Transverse colon (tissue), 4 donors: ENCODE measurements around the gene CADPS2. TPM values are rescaled to one million over a fixed set of nuclear protein-coding genes. Genes with fewer than 3 reads are reported as not detected.

Source experiments
- DNase-seq: peaks from one replicate; pipeline ENCODE4 v3.0.0-alpha.2; 2019
- H3K27ac ChIP-seq, 4 donors: fragments of 200-600 bp; sonication (generic); 2 replicates each; pipeline ENCODE4 v1.5.1; 2016 to 2018; ENCODE audit warnings: inconsistent platforms in 4 of 4
- H3K27me3 ChIP-seq: fragments of 200-600 bp; sonication (generic); 2 replicates; pipeline ENCODE4 v1.5.1; 2017; ENCODE audit warnings: inconsistent platforms
- H3K36me3 ChIP-seq, 4 donors: fragments of 200-600 bp; sonication (generic); 2 replicates each; pipeline ENCODE4 v1.5.1; 2017 to 2019; ENCODE audit warnings: inconsistent platforms in 4 of 4
- H3K4me1 ChIP-seq, 4 donors: fragments of 200-600 bp; sonication (generic); 2 replicates each; pipeline ENCODE4 v1.5.1; 2017 to 2020; ENCODE audit warnings: inconsistent platforms in 4 of 4
- H3K4me3 ChIP-seq, 4 donors: fragments of 200-600 bp; sonication (generic); 1 replicate in 1 of 4; 2 replicates in 3 of 4; pipeline versions ENCODE4 v1.5.1 to v1.6.1; 2017 to 2019; ENCODE audit warnings: inconsistent platforms in 4 of 4
- H3K9me3 ChIP-seq, 2 donors: fragments of 200-600 bp; sonication (generic); 2 replicates each; pipeline ENCODE4 v1.5.1; 2017 to 2019; ENCODE audit warnings: inconsistent platforms in 2 of 2
- EP300 ChIP-seq: sonication (generic); formaldehyde crosslinking; IDR thresholded peaks from one replicate; pipeline ENCODE4 v1.6.1; 2017; ENCODE audit warnings: antibody characterized with exemption, low read depth
- POLR2A ChIP-seq: fragments of 450-650 bp; IDR thresholded peaks from one replicate; pipeline ENCODE4 v1.6.1; 2016; ENCODE audit warnings: antibody characterized with exemption, mild to moderate bottlenecking, moderate library complexity
- POLR2AphosphoS5 ChIP-seq, 3 donors: sonication (generic); formaldehyde crosslinking; IDR thresholded peaks; one replicate each; pipeline ENCODE4 v1.6.1; 2016; ENCODE audit warnings: antibody characterized with exemption in 3 of 3
- WGBS, 2 donors: methylation state at CpG; one replicate each; pipeline ENCODE4 v1.1.5; 2018; ENCODE audit warnings: low coverage in 1 of 2; 5-methylcytosine and 5-hydroxymethylcytosine counted together
- in situ Hi-C, 4 donors: fragments of 200-750 bp; cut with MboI; loops; one replicate each; pipeline versions ENCODE4 v1.15.0 to v1.15.1; 2017; ENCODE audit warnings: low sequenced_read_pairs in 3 of 4, low pct_ligation_motif_present in 1 of 4, low pct_unique_long_range_greater_than_20kb in 1 of 4
- intact Hi-C: fragments of 100-400 bp; cut with DNase I; formaldehyde crosslinking; loops from one replicate; pipeline ENCODE4 v1.15.1; 2023; ENCODE audit warnings: low total_unique reads
- total RNA-seq, 4 donors: library from RNA; depleted of rRNA; stranded (reverse); fragments of >200 nt; gene quantifications; one replicate each; pipeline ENCODE4 v1.1.0, GENCODE V29; 2016
- TF ChIP-seq, protein P1 (sequence below), 5 experiments: fragments of 200-600 bp in 3 of 5; fragments of 450-650 bp in 2 of 5; sonication (generic) in 3 of 5; IDR thresholded peaks; 1 replicate in 2 of 5; 2 replicates in 3 of 5; pipeline ENCODE4 v1.5.1; 2016 to 2017; ENCODE audit warnings: antibody characterized with exemption in 5 of 5, inconsistent platforms in 3 of 5, mild to moderate bottlenecking in 2 of 5, moderate library complexity in 1 of 5

The CADPS2 gene
- total RNA-seq, 4 donors from 2014 or later, result 9.0 to 15.2 (median 12.6) TPM

DNA sequence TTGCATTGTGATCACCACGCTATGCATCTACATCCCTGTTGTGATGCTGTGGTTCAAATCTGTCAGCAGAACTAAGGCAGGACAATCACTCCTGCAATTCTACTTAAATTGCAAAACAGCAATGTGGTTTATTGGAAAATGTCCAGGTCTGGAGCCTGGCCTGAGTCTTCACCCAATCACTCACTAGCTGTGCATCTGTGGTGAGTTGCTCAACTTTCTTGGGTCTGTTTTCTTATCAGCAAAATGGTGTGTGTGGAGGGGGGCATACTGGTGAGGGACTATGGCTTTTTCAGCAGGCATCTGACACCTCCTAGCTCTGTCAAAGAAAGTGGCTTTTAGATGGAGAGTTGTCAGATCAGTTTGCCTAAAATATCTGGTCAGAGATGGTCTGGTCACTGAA is 473.4 kb downstream of the CADPS2 start:
- WGBS, 2 donors, result 92% methylated on average over 1 of the region's 1 CpG; no CpG with 5 or more reads in 1 of the 2 donors
- no peak overlapping the region for H3K4me3 ChIP-seq
- DNase-seq, result no peak
- no peaks in the 10 kb centered on the region for H3K4me1 ChIP-seq
- no peaks in the 10 kb centered on the region for H3K27me3 ChIP-seq
- H3K36me3 ChIP-seq, result no peaks in the 10 kb centered on the region
- in situ Hi-C loops, result no loop called here
- no peaks in the 10 kb centered on the region for H3K9me3 ChIP-seq
- H3K27ac ChIP-seq, result no peak overlapping the region
- TF ChIP-seq POLR2A (no peak), POLR2AphosphoS5 (IDR thresholded peaks at IDR 0.05) (no peak), EP300 (no peak)
- TF ChIP-seq, protein P1, sequence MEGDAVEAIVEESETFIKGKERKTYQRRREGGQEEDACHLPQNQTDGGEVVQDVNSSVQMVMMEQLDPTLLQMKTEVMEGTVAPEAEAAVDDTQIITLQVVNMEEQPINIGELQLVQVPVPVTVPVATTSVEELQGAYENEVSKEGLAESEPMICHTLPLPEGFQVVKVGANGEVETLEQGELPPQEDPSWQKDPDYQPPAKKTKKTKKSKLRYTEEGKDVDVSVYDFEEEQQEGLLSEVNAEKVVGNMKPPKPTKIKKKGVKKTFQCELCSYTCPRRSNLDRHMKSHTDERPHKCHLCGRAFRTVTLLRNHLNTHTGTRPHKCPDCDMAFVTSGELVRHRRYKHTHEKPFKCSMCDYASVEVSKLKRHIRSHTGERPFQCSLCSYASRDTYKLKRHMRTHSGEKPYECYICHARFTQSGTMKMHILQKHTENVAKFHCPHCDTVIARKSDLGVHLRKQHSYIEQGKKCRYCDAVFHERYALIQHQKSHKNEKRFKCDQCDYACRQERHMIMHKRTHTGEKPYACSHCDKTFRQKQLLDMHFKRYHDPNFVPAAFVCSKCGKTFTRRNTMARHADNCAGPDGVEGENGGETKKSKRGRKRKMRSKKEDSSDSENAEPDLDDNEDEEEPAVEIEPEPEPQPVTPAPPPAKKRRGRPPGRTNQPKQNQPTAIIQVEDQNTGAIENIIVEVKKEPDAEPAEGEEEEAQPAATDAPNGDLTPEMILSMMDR (IDR thresholded peaks at IDR 0.05), result no peak
- intact Hi-C loops, result no loop called here

DNA sequence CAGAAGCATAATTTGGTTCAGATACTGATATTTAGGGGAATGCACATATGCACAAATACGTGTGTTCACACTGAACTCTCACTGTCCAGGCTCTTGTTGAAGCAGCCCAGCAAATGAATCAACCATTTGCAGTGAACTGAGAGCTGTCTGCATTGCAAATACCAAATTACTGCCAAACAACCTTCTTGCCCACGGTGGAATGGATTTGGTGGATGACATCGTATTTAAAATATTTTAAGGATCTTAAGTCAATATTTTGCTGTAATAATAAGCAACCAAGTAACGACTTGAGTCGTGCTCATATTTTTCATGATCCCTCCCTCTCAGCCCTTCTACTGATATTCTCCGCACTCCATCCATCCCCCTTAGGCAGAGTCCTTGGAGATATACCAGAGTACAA is 473.8 kb downstream of the CADPS2 start:
- no peak for TF ChIP-seq EP300
- TF ChIP-seq, protein P1 (IDR thresholded peaks at IDR 0.05), result no peak
- H3K4me1 ChIP-seq, result no peaks in the 10 kb centered on the region
- no peak overlapping the region for H3K4me3 ChIP-seq
- DNase-seq, result no peak
- H3K27ac ChIP-seq, result no peak overlapping the region
- no peaks in the 10 kb centered on the region for H3K9me3 ChIP-seq
- H3K27me3 ChIP-seq, result no peaks in the 10 kb centered on the region
- in situ Hi-C loops (no loop called here), intact Hi-C loops (no loop called here)
- WGBS, 2 donors, result 80 to 83% methylated on average over 6 of the region's 6 CpGs
- H3K36me3 ChIP-seq, result no peaks in the 10 kb centered on the region

DNA sequence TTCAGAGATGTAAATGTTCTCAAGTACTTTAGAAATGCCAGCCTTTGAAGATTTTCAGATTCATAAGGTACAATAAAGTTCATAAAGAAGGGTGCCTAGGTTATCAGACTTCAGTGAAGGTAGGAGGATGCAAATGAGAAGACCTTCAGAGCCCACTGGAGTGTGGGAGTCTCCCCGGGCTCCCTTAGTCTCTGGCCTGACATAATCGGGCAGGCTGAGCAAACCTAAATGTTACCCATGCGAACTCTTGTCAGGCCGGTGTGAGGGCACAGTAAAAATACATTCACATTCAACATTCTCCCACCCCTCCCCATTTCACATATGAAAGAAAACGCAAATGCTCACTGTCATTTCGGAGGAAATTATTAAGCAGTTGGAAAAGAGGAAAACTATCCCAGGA is 479.1 kb downstream of the CADPS2 start:
- WGBS, 2 donors, result 81 to 86% methylated on average over 5 to 6 of the region's 6 CpGs
- Histone ChIP-seq H3K4me3 (no peak overlapping the region), H3K27me3 (no peaks in the 10 kb centered on the region), H3K36me3 (no peaks in the 10 kb centered on the region), H3K27ac (no peak overlapping the region), H3K4me1 (no peaks in the 10 kb centered on the region), H3K9me3 (no peaks in the 10 kb centered on the region)
- DNase-seq, result no peak
- intact Hi-C loops (no loop called here), in situ Hi-C loops (no loop called here)
- TF ChIP-seq POLR2A (no peak), POLR2AphosphoS5 (IDR thresholded peaks at IDR 0.05) (no peak), EP300 (no peak)
- TF ChIP-seq, protein P1 (IDR thresholded peaks at IDR 0.05), result no peak

DNA sequence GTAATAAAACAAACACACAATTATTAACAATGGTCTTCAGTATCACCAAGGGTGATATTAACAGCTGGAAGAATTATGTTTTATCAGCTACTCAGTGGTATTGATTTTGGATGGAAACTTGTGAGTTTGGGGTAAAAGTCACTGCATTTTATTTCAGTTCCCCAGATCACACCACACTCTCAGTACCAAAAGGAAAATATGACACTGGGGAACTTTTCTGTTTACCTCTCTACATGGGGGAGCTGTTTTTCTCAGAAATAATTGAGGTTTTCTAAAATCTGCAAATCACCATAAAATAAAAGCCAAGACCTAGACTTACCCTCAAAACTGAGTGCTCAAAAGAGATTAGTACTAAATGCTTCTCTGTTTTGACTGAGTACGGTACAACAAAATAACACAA is 483.1 kb downstream of the CADPS2 start:
- Histone ChIP-seq H3K9me3 (no peaks in the 10 kb centered on the region), H3K36me3 (no peaks in the 10 kb centered on the region), H3K27me3 (no peaks in the 10 kb centered on the region), H3K27ac (no peak overlapping the region), H3K4me3 (no peak overlapping the region), H3K4me1 (no peaks in the 10 kb centered on the region)
- intact Hi-C loops (no loop called here), in situ Hi-C loops (no loop called here)
- 93 to 100% methylated on average over 1 of the region's 1 CpG for WGBS, 2 donors
- DNase-seq, result no peak
- TF ChIP-seq, protein P1 (IDR thresholded peaks at IDR 0.05), result no peak
- TF ChIP-seq POLR2A, result no peak
- TF ChIP-seq EP300, result no peak
- no peak for TF ChIP-seq POLR2AphosphoS5 (IDR thresholded peaks at IDR 0.05)
